Measurements from ENCODE around the gene TRABD2A. TPM values are rescaled to one million over a fixed set of nuclear protein-coding genes. Genes with fewer than 3 reads are reported as not detected.

The TRABD2A gene
- total RNA-seq, 1 experiment from 2014 or later = 4.2 TPM

GRCh38 chr2:84858123-84858522 is 22.8 kb downstream of the TRABD2A start:
- Histone ChIP-seq H3K27me3 (ENCODE audit: control insufficient read depth, insufficient read depth, low read length) (peaks cover 17% of the 10 kb centered on the region), H3K4me3 (ENCODE audit: insufficient read depth, low read depth, low read length) (no peak overlapping the region), H3K36me3 (replicated peaks; ENCODE audit: control insufficient read depth, insufficient read depth, low read length) (no peaks in the 10 kb centered on the region)
- DNase-seq = peak; percentile 66

DNA sequence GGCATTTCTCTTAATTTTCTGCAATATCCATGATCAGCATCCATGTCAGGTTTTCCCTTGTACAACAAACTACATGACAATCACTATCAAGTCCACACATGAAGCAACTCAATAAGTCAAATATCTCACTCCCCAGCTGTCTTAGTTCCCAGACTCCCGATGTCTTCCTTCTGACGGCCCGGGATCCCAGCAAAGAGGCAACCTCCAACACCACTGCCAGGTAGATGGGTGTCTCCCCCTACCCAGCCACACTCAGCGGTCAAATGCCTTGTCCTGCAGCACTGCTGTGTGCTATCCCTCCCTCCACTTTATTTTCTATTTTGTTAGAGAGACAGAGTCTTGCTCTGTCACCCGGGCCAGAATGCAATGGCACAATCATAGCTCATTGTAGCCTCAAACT is 23.3 kb downstream of the TRABD2A start:
- Histone ChIP-seq H3K36me3 (replicated peaks; ENCODE audit: control insufficient read depth, insufficient read depth, low read length) (no peaks in the 10 kb centered on the region), H3K27me3 (ENCODE audit: control insufficient read depth, insufficient read depth, low read length) (peaks cover 17% of the 10 kb centered on the region), H3K4me3 (ENCODE audit: insufficient read depth, low read depth, low read length) (no peak overlapping the region)
- no peak for DNase-seq

DNA sequence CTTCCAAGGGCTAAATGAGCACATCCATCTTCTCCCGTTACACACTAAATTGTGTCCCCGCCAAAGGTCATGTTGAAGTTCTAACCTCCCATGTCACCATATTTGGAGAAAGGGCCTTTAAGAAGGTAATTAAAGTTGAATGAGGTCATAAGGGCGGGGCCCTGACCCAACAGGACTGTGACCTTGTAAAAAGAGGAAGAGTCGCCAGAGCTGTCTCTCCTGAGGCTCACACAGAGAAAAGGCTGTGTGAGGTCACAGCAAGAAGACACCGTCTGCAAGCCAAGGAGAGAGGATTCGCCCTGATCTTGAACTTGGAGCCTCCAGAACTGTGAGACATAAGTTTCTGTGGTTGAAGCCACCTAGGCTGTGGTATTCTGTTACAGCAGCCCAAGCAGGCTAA is 24.1 kb downstream of the TRABD2A start:
- peaks cover 17% of the 10 kb centered on the region for H3K27me3 ChIP-seq (ENCODE audit: control insufficient read depth, insufficient read depth, low read length)
- no peaks in the 10 kb centered on the region for H3K36me3 ChIP-seq (replicated peaks; ENCODE audit: control insufficient read depth, insufficient read depth, low read length)
- no peak overlapping the region for H3K4me3 ChIP-seq (ENCODE audit: insufficient read depth, low read depth, low read length)
- no peak for DNase-seq

- peak; percentile 70 for DNase-seq
- H3K27me3 ChIP-seq (ENCODE audit: control insufficient read depth, insufficient read depth, low read length) = peaks cover 17% of the 10 kb centered on the region
- H3K36me3 ChIP-seq (replicated peaks; ENCODE audit: control insufficient read depth, insufficient read depth, low read length) = no peaks in the 10 kb centered on the region
- H3K4me3 ChIP-seq (ENCODE audit: insufficient read depth, low read depth, low read length) = no peak overlapping the region
These were observed 25.2 kb downstream of the TRABD2A start for GRCh38 chr2:84855731-84856130.

GRCh38 chr2:84854850-84855249 is 26.0 kb downstream of the TRABD2A start:
- no peak for DNase-seq
- H3K27me3 ChIP-seq (ENCODE audit: control insufficient read depth, insufficient read depth, low read length) = peaks cover 17% of the 10 kb centered on the region

DNA sequence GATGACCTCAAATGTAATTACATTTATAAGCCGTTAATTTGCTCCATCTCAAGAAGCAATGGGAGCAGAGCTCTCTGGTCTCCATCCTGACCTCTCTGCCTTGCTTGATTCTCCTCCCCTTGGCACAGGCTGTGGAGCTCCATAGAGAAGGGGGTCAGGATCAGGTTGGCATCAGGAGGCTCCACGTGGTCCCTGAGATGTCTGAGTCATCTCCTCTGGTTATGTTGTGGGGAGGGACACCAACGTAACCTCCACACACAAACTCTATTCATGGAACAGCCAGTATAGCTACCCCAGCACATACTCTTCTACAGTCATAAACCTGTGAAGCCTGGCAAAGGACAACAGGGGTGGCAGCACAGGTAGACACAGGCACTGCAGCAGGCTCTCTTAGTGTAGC is 29.0 kb downstream of the TRABD2A start:
- Histone ChIP-seq H3K36me3 (replicated peaks; ENCODE audit: control insufficient read depth, insufficient read depth, low read length) (no peaks in the 10 kb centered on the region), H3K27me3 (ENCODE audit: control insufficient read depth, insufficient read depth, low read length) (peaks cover 15% of the 10 kb centered on the region), H3K4me3 (ENCODE audit: insufficient read depth, low read depth, low read length) (no peak overlapping the region)
- no peak for DNase-seq

More at GRCh38 chr2:84854850-84855249, 26.0 kb downstream of the TRABD2A start:
- H3K36me3 ChIP-seq (replicated peaks; ENCODE audit: control insufficient read depth, insufficient read depth, low read length) = no peaks in the 10 kb centered on the region
- H3K4me3 ChIP-seq (ENCODE audit: insufficient read depth, low read depth, low read length) = no peak overlapping the region

DNA sequence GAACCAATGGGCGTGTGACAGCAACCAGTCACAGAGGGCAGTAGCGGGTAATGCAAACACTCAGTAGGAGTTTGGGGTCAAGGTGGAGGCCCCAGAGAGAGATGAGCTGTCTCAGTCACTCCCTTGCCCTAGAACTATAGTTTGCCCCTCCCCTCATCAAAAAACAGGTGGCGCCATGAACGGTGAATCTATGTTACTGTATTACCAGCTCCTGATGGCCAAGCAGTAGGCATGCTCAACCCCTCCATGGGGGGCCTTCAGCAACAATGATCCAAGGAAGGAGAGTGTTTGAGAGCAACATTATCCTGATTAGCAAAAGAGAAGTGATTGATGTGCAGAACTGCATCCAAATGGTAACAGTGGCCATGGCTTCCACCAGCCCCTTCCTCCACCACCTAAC is 30.4 kb downstream of the TRABD2A start:
- H3K4me3 ChIP-seq (ENCODE audit: insufficient read depth, low read depth, low read length) = no peak overlapping the region
- no peaks in the 10 kb centered on the region for H3K36me3 ChIP-seq (replicated peaks; ENCODE audit: control insufficient read depth, insufficient read depth, low read length)
- peaks cover 9% of the 10 kb centered on the region for H3K27me3 ChIP-seq (ENCODE audit: control insufficient read depth, insufficient read depth, low read length)
- DNase-seq = no peak

DNA sequence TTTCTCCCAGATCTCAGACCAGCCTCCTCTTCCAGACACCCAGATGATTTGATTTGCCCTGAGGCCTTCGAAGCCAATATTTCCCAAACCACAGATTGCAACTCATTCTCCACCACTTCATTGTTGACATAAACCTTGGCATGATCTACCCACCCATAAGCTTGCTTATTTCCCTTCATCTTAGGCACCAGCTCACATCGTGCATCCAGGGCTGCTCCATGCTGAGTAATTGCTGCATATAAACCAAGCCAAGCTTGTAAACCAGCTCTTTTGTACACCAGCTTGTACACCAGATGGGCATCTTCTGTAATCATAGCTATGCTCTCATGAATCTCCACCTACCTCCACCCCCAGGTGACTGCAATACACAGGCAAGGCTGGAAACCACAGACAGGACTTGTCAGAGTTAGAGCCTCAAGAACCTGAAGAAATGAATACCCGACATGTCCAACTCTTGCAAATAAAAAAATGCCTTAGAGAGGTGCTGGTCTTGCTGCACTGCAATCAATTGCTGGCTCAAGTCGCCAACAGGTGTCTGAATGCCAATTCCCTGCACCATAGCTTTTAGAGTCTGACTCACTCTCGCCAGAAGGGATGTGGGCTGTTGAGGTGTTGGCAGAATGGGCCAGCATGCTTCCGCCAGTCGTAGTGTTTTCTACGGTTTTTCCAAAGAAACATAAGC is 31.5 kb downstream of the TRABD2A start:
- Histone ChIP-seq H3K27me3 (ENCODE audit: control insufficient read depth, insufficient read depth, low read length) (peaks cover under 1% of the 10 kb centered on the region), H3K4me3 (ENCODE audit: insufficient read depth, low read depth, low read length) (no peak overlapping the region), H3K36me3 (replicated peaks; ENCODE audit: control insufficient read depth, insufficient read depth, low read length) (no peaks in the 10 kb centered on the region)
- DNase-seq = no peak

GRCh38 chr2:84847326-84848050 is 33.4 kb downstream of the TRABD2A start:
- DNase-seq = no peak
- H3K36me3 ChIP-seq (replicated peaks; ENCODE audit: control insufficient read depth, insufficient read depth, low read length) = no peaks in the 10 kb centered on the region
- H3K4me3 ChIP-seq (ENCODE audit: insufficient read depth, low read depth, low read length) = no peak overlapping the region
- no peaks in the 10 kb centered on the region for H3K27me3 ChIP-seq (ENCODE audit: control insufficient read depth, insufficient read depth, low read length)

GRCh38 chr2:84846741-84847142 is 34.1 kb downstream of the TRABD2A start:
- no peaks in the 10 kb centered on the region for H3K27me3 ChIP-seq (ENCODE audit: control insufficient read depth, insufficient read depth, low read length)

DNA sequence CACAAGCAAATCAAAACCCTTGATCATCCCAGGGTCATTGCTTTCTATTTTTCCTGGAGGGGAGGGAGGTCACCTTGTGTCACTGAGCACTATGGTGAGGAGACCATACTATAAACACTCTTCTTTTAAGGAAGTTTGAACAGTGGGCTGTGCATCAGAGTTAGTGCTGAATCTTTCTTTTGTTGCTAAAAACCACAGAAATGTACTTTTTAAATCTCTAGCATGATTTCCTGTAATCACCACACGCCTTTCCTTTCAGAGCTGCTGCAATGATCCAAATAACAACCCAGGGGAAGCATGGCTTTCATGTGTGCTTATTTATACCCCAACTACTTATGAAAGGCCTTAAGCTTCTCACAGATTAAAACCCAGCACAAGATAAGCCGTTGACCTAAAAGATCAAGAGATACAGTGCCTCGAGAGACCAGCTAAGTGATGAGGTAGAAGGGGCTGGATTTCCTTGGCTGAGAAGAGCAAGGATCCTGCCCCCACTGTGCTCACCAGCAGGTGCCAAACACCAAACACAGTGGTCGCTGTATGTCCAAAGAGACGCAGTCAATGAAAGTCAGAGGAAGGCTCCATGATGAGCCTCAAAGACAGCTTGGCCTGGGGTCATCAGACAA is 34.7 kb downstream of the TRABD2A start:
- no peak for DNase-seq
- Histone ChIP-seq H3K27me3 (ENCODE audit: control insufficient read depth, insufficient read depth, low read length) (no peaks in the 10 kb centered on the region), H3K36me3 (replicated peaks; ENCODE audit: control insufficient read depth, insufficient read depth, low read length) (no peaks in the 10 kb centered on the region), H3K4me3 (ENCODE audit: insufficient read depth, low read depth, low read length) (no peak overlapping the region)

More at GRCh38 chr2:84846741-84847142, 34.1 kb downstream of the TRABD2A start:
- Histone ChIP-seq H3K36me3 (replicated peaks; ENCODE audit: control insufficient read depth, insufficient read depth, low read length) (no peaks in the 10 kb centered on the region), H3K4me3 (ENCODE audit: insufficient read depth, low read depth, low read length) (no peak overlapping the region)
- DNase-seq = no peak

DNA sequence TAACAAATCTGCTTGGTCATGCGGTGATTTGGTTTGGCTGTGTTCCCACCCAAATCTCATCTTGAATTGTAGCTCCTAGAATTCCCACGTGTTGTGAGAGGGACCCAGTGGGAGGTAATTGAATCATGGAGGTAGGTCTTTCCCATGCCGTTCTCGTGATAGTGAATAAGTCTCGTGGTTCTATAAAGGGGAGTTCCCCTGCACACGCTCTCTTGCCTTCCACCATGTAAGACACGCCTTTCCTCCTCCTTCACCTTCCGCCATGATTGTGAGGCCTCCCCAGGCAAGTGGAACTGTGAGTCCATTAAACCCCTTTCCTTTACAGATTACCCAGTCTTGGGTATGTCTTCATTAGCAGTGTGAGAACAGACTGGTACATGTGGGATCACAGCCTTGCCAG is 36.7 kb downstream of the TRABD2A start:
- Histone ChIP-seq H3K27me3 (ENCODE audit: control insufficient read depth, insufficient read depth, low read length) (no peaks in the 10 kb centered on the region), H3K4me3 (ENCODE audit: insufficient read depth, low read depth, low read length) (no peak overlapping the region), H3K36me3 (replicated peaks; ENCODE audit: control insufficient read depth, insufficient read depth, low read length) (no peaks in the 10 kb centered on the region)
- no peak for DNase-seq

DNA sequence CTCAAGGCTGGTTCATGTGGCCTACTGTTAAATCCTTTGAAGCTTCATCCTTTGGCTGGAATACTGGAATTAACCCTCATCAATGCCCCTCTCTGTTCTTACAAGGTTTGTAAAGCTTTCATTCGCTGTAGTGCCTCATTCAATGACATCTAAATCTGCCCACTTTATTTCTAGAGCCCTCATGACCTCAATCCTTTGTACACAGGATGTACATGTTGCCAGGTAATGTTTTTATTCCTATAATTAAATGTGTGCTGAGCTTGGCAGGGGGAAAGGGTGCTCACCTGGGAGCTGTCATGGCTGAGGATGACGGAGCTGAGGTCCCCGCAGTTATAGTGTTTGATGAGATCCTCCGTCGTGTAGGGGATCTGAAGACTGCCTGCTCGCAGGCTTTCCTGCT is 39.3 kb downstream of the TRABD2A start:
- H3K4me3 ChIP-seq (ENCODE audit: insufficient read depth, low read depth, low read length) = no peak overlapping the region
- DNase-seq = no peak
- no peaks in the 10 kb centered on the region; the same call in 1 of the 2 replicates for H3K36me3 ChIP-seq (replicated peaks; ENCODE audit: control insufficient read depth, insufficient read depth, low read length)
- no peaks in the 10 kb centered on the region for H3K27me3 ChIP-seq (ENCODE audit: control insufficient read depth, insufficient read depth, low read length)

DNA sequence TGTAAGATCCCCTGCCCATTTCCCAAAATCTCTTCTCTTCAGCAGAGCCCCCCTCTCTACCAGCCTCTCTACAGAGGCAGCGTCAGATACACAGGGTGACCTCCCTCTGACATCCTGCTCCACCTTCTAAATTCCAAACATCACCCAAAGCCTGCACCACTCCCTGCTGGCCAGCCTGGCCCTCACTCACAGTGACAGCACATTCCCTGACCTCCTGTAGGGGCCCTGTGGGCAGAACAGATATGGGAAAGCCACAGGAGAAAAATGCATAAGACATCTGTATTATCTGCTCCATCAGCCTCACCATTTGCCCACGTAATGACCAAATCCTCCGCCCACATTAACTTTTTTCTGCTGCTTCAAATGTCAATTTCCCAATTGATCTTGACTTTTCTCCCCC is 40.6 kb downstream of the TRABD2A start:
- H3K36me3 ChIP-seq (replicated peaks; ENCODE audit: control insufficient read depth, insufficient read depth, low read length) = no peaks in the 10 kb centered on the region; the same call in 1 of the 2 replicates
- H3K4me3 ChIP-seq (ENCODE audit: insufficient read depth, low read depth, low read length) = no peak overlapping the region
- no peaks in the 10 kb centered on the region for H3K27me3 ChIP-seq (ENCODE audit: control insufficient read depth, insufficient read depth, low read length)
- DNase-seq = no peak

DNA sequence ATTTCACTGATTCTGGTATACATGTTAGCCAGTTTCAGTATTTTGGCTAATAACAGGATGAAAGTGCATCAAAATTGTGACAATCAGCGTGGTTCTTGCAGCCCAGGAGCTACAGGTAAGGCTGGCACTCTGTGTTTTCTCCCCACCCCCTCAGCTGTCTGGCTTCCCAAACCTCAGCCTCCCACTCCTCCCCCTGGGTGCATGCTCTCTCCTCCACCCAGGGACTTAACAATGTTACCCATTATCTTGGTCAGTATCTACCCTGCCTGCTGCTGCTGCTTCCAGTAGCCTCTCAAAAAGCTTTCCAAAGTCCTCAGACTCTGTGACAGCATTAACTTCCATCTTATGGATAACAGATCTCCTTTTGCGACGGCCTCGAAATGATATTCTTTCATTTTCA is 41.0 kb downstream of the TRABD2A start:
- H3K4me3 ChIP-seq (ENCODE audit: insufficient read depth, low read depth, low read length) = no peak overlapping the region
- no peaks in the 10 kb centered on the region; the same call in 1 of the 2 replicates for H3K36me3 ChIP-seq (replicated peaks; ENCODE audit: control insufficient read depth, insufficient read depth, low read length)
- DNase-seq = no peak
- H3K27me3 ChIP-seq (ENCODE audit: control insufficient read depth, insufficient read depth, low read length) = no peaks in the 10 kb centered on the region

All from H7 (cell line).